NCI-H1417 treated with DMSO at 0.1 percent for 48 hours (cell line): ENCODE measurements around the gene TRAPPC1.

Experiments used
- DNase-seq: peaks from one replicate; lab custom pipeline; 2025; lab: John Stamatoyannopoulos, UW

Gene TRAPPC1

DNA sequence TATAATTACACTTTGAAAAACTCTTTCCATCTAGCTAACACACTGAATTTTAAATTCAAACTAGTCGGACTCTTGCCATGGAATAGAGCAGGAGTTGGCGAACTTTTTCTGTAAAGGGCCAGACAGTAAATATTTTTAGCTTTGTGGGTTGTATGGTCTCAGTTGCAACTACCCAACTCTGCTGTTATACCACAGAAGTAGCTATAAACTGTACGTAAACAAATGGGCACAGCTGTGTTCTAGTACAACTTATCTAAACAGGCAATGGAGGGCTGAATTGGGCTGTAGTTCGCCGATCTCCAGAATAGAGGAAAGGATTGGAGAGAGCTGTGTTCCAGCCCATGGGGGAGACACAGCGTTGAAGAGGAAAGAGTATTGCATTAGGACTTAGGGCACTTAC is 9.0 kb upstream of the TRAPPC1 start:
- no peak for DNase-seq

- DNase-seq = no peak
These were observed 8.3 kb upstream of the TRAPPC1 start for GRCh38 chr17:7940034-7940433.

GRCh38 chr17:7935859-7936258 is 4.1 kb upstream of the TRAPPC1 start:
- DNase-seq = no peak

DNA sequence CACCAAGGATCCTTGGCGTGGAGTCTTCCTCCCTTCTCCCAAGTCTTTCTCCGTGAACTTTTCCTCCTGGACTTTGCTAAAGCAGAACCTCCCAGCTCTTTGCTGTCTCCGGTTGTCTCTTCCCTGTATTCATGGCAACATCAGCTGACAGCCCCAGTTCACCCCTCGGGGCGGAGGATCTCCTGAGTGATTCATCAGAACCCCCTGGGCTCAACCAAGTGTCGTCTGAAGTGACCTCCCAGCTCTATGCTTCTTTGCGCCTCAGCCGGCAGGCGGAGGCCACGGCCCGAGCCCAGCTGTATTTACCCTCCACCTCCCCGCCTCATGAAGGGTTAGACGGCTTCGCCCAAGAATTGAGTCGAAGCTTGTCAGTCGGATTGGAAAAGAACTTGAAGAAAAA is 1.2 kb upstream of the TRAPPC1 start:
- no peak for DNase-seq

DNA sequence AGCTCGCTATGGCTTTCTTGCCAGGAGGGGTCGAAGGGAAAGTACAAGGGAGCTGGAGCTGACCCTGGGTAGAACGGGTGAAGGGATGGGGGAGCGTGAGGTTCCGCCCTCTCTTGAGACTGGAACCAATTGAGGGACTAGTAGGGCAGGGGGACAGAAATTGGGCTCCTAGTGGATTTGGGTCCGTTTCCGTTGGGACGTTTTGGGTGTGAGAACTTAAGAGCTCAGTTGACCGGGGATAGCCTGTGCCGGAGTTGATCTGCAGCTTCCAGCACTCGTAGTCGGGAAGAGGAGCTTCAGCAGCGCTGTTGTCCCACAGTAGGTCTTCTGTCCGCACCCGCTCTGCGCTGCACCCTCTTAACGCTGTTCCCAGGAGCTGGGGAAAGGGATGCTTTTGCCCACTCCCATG is 741 bp upstream of the TRAPPC1 start:
- no peak for DNase-seq

- no peak for DNase-seq
These were observed 710 bp downstream of the TRAPPC1 start for GRCh38 chr17:7930841-7931631.

GRCh38 chr17:7929158-7930023 is 2.4 kb downstream of the TRAPPC1 start, which contains the start of gene KCNAB3:
Gene KCNAB3 (minus strand): TSS chr17:7929856. CDS start chr17:7929435, 421 bp downstream.
- no peak for DNase-seq

DNA sequence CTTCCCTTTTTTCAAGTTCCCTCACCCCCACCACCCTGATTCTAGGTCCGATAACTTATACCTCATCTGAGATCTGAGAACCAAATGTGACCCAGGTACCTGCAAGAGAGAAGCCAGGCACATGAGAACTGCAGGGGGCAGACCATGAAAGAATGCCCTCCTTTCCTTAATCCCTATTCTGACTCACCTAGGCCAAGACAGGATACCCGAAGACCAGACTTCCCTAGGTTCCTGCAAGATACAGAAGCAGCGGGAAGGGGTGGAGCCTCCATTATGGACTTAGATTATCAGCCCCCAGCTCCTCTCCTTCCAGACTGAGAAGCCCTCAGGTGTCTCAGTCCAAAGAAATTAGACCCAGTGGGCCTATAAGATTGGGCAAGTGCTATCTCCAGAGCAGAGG is 4.2 kb downstream of the TRAPPC1 start:
- no peak for DNase-seq

DNA sequence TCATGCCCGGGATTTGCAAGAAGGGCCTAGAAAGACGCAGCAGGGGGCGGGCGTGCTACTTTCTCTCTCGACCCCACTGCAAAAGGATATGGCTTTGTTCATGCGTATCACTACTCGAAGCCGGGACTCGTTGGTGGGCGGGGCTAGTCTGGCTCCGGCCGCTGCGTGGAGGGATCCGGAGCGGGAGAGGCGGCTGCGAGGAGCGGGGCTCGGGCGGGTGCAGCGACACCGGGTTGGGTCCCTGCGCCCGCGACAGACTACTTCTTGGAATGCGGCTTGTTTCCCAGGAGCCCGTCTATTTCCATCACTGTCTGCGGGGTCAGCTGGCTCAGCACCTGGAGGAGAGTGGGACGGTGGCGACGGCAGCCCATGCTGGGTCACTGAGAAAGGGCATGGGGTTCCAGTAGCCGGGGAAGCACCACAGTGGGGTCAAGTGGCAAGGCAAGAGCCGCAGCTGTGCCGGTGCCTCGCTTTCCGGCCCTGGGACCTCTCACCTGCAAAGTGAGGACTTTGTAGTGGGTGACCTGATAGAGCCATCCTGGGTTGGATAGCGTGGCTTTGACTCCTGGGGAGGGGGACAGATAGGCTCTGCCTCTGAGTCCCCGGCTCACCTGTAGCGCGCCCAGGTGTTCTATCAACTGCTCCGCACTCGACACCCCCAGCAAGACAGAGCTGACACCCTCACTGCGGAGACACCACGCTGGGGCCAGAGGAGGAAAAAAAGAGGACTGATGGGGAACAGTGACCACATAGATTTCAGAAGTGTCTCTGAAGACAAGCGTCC is 8.7 kb downstream of the TRAPPC1 start:
- DNase-seq = no peak

DNA sequence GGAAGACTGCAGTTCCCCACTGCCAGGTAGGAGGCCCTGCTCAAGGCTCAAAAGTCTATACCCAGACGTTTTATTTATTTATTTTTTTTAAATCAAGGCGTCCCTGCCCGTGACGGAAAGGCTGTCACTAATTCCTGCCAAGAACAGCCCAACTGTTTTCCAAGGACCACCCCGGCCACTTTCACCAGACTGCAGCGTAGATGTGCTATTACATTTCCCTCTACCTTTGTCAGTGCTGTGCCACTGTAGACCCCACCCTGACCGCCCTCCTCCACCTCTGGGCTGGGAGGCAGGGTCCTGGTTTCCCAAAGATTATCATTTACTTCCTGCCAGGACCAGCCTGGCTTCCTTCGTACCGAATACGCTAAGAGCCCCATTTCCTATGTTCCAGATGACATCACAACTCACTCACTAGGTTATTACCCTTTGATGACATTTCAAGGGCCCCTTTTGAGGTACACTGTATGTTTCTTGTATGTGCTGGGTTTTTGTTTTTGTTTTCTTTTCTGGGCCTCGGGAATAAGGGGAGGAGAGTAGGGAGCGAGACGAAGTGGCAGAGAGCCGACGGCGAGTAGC is 9.4 kb downstream of the TRAPPC1 start:
- DNase-seq = no peak

GRCh38 chr17:7916808-7917207 is 14.9 kb downstream of the TRAPPC1 start:
- no peak for DNase-seq

GRCh38 chr17:7916385-7916682 is 15.4 kb downstream of the TRAPPC1 start:
- no peak for DNase-seq

- DNase-seq = peak; percentile 67
These were observed 15.9 kb downstream of the TRAPPC1 start, which contains the start of gene RNF227 for GRCh38 chr17:7915611-7916384. Gene RNF227 (minus strand): TSS chr17:7916289. CDS start chr17:7916195, 94 bp downstream.

DNA sequence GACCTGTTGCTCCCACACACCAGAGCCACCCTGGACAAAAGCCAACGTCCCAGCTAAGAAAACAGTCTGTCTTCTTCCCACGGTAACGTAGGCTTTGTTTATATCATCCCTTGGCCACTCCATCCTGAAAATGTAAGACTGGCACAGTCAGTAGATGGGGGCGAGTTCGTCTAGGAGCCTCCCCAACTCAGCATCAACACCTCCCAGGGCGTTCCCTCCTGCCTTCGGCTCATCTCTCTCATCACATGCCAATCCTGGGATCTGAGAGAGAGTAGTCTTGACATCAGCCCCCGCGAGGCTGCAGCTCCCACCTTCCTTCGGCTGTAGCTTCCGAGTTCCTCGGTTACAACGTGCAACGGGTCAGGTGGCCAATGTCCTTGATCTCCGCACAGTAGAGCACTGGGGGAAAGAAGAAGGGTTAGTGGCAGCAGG is 16.6 kb downstream of the TRAPPC1 start:
- no peak for DNase-seq

GRCh38 chr17:7912927-7913524 is 18.7 kb downstream of the TRAPPC1 start:
- DNase-seq = no peak

GRCh38 chr17:7911116-7911515 is 20.6 kb downstream of the TRAPPC1 start:
- no peak for DNase-seq

DNA sequence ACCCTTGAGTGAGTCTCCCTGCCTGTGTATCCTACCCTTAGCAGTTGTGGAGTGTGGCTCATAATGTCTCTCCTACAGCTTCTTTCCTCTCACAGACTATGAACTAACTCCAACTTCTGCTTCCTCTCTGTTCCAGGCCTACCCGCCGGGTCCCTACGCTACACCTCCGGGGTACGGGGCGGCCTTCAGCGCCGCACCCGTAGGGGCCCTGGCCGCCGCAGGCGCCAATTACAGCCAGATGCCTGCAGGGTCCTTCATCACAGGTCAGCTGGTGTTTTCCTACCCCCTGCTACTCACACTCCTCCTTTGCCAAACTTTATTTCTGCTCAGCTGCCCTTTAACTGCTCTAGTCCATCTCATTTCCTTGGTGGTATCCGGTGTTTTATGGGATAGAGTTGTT is 21.0 kb downstream of the TRAPPC1 start:
- no peak for DNase-seq

- DNase-seq = no peak
These were observed 21.5 kb downstream of the TRAPPC1 start for GRCh38 chr17:7910281-7910680.

DNA sequence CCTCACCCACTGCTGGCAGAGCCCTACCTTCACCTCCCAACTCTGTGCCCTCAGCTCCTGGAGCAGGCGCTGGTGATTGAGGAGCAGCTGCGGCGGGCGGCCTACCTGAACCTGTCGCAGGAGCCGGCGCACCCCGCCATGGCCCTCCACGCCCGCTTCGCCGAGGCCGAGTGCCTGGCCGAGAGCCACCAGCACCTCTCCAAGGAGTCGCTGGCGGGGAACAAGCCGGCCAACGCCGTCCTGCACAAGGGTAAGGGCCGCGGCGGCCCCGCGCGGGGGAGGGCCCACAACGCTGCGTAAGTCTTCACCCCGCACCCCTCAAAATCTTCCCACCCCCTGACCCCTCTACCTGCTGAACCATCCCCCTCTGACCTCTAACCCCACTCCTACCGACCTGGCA is 22.7 kb downstream of the TRAPPC1 start:
- no peak for DNase-seq

- no peak for DNase-seq
These were observed 28.3 kb downstream of the TRAPPC1 start for GRCh38 chr17:7903154-7904103.
